Chondrocyte (in vitro differentiated cells): ENCODE measurements around the gene DNAJB6. TPM values are rescaled to one million over a fixed set of nuclear protein-coding genes. Genes with fewer than 3 reads are reported as not detected.

Experiments used
- DNase-seq: peaks from one replicate; pipeline ENCODE4 v3.0.0; 2021; ENCODE audit warnings: mixed read lengths, low spot score
- H3K27ac Mint-ChIP-seq: one replicate; pipeline ENCODE4 v1.8.0; 2021; ENCODE audit warnings: mild to moderate bottlenecking, moderate library complexity, mixed read lengths; ENCODE audit not compliant: unreplicated experiment
- H3K27me3 Mint-ChIP-seq: 2 replicates; pipeline ENCODE4 v1.8.0; 2021; ENCODE audit warnings: low read depth, mixed read lengths
- H3K36me3 Mint-ChIP-seq: 2 replicates; pipeline ENCODE4 v1.8.0; 2021; ENCODE audit warnings: low read depth, mixed read lengths
- H3K4me1 Mint-ChIP-seq: 2 replicates; pipeline ENCODE4 v1.8.0; 2021; ENCODE audit warnings: low read depth, mild to moderate bottlenecking, mixed read lengths
- H3K4me3 Mint-ChIP-seq: one replicate; pipeline ENCODE4 v1.8.0; 2021; ENCODE audit warnings: mild to moderate bottlenecking, moderate library complexity, mixed read lengths; ENCODE audit not compliant: unreplicated experiment
- H3K9me3 Mint-ChIP-seq: 2 replicates; pipeline ENCODE4 v1.8.0; 2021; ENCODE audit warnings: low read depth, mixed read lengths
- CTCF ChIP-seq: fragments of 200-600 bp; sonication (generic); IDR thresholded peaks from 2 replicates; pipeline ENCODE4 v1.5.0; 2021; ENCODE audit warnings: antibody characterized with exemption, mild to moderate bottlenecking, moderate library complexity
- total RNA-seq: library from RNA; stranded (reverse); gene quantifications from 3 replicates; pipeline ENCODE4 v1.2.1, GENCODE V29; 2021

The DNAJB6 gene
- total RNA-seq, 1 donor from 2014 or later: 108 TPM

GRCh38 chr7:157431173-157431950, 94.6 kb downstream of the DNAJB6 start:
- peak; percentile 82 for DNase-seq
- Mint-ChIP-seq H3K9me3 (no peaks in the 10 kb centered on the region), H3K36me3 (no peaks in the 10 kb centered on the region), H3K4me3 (no peak overlapping the region), H3K27me3 (no peaks in the 10 kb centered on the region), H3K4me1 (peaks cover 11% of the 10 kb centered on the region), H3K27ac (no peak overlapping the region)
- TF ChIP-seq CTCF: no peak

GRCh38 chr7:157431951-157432540, 95.2 kb downstream of the DNAJB6 start:
- DNase-seq: peak; percentile 90
- Mint-ChIP-seq H3K36me3 (no peaks in the 10 kb centered on the region), H3K4me3 (peak overlapping the region; percentile 70), H3K27me3 (no peaks in the 10 kb centered on the region), H3K4me1 (peaks cover 14% of the 10 kb centered on the region), H3K9me3 (no peaks in the 10 kb centered on the region), H3K27ac (no peak overlapping the region)
- no peak for TF ChIP-seq CTCF

- Mint-ChIP-seq H3K27me3 (no peaks in the 10 kb centered on the region), H3K4me3 (peak overlapping the region; percentile 70), H3K27ac (peak overlapping the region; percentile 71), H3K36me3 (no peaks in the 10 kb centered on the region), H3K4me1 (peaks cover 14% of the 10 kb centered on the region), H3K9me3 (no peaks in the 10 kb centered on the region)
- TF ChIP-seq CTCF: no peak
- DNase-seq: peak; percentile 81
Observed at GRCh38 chr7:157432541-157432956, 95.7 kb downstream of the DNAJB6 start.

GRCh38 chr7:157432957-157433576, 96.3 kb downstream of the DNAJB6 start:
- H3K4me1 Mint-ChIP-seq: peaks cover 14% of the 10 kb centered on the region
- DNase-seq: peak; percentile 59
- no peaks in the 10 kb centered on the region for H3K27me3 Mint-ChIP-seq
- peak overlapping the region; percentile 70 for H3K4me3 Mint-ChIP-seq
- TF ChIP-seq CTCF: peak; percentile 88
- H3K9me3 Mint-ChIP-seq: no peaks in the 10 kb centered on the region
- H3K27ac Mint-ChIP-seq: peak overlapping the region; percentile 71
- no peaks in the 10 kb centered on the region for H3K36me3 Mint-ChIP-seq

GRCh38 chr7:157433628-157434027, 96.8 kb downstream of the DNAJB6 start:
- no peak for DNase-seq
- H3K27ac Mint-ChIP-seq: no peak overlapping the region
- no peak overlapping the region for H3K4me3 Mint-ChIP-seq

More at GRCh38 chr7:157433628-157434027, 96.8 kb downstream of the DNAJB6 start:
- Mint-ChIP-seq H3K9me3 (no peaks in the 10 kb centered on the region), H3K4me1 (peaks cover 14% of the 10 kb centered on the region), H3K27me3 (no peaks in the 10 kb centered on the region), H3K36me3 (no peaks in the 10 kb centered on the region)
- TF ChIP-seq CTCF: no peak
